HEK293T (cell line): ENCODE results near the gene NUCB1.

Source experiments
- CTCF ChIA-PET: fragments of 350-600 bp; formaldehyde crosslinking; extraction: SDS; loops from one replicate; lab custom pipeline; 2021; ENCODE audit warnings: antibody characterized with exemption, inconsistent platforms; lab: Yijun Ruan, JAX
- POLR2A ChIA-PET: fragments of 350-600 bp; formaldehyde crosslinking; extraction: SDS; loops from one replicate; lab custom pipeline; 2020; ENCODE audit warnings: antibody characterized with exemption, inconsistent platforms; lab: Yijun Ruan, JAX
- DNase-seq: peaks from one replicate; pipeline ENCODE4 v3.0.0; 2012; ENCODE audit warnings: mixed read lengths; ENCODE audit errors: extremely low spot score
- ARNT ChIP-seq: fragments of 450-650 bp; IDR thresholded peaks from 2 replicates; pipeline ENCODE4 v1.6.1; 2017; ENCODE audit warnings: mild to moderate bottlenecking
- BHLHE40 ChIP-seq: fragments of 450-650 bp; IDR thresholded peaks from 2 replicates; pipeline ENCODE4 v1.6.1; 2016; ENCODE audit warnings: mild to moderate bottlenecking, moderate library complexity, borderline replicate concordance
- CTBP1 ChIP-seq: fragments of 450-650 bp; IDR thresholded peaks from 2 replicates; pipeline ENCODE4 v1.6.1; 2016; ENCODE audit warnings: borderline replicate concordance
- ELF4 ChIP-seq: fragments of 450-650 bp; IDR thresholded peaks from 2 replicates; pipeline ENCODE4 v1.6.1; 2017; ENCODE audit warnings: antibody characterized with exemption
- FOXA1 ChIP-seq: fragments of 450-650 bp; IDR thresholded peaks from 2 replicates; pipeline ENCODE4 v1.6.1; 2016; ENCODE audit warnings: mild to moderate bottlenecking
- FOXK2 ChIP-seq: fragments of 450-650 bp; IDR thresholded peaks from 2 replicates; pipeline ENCODE4 v1.6.1; 2016; ENCODE audit warnings: mild to moderate bottlenecking
- FOXM1 ChIP-seq: fragments of 450-650 bp; IDR thresholded peaks from 2 replicates; pipeline ENCODE4 v1.6.1; 2017; ENCODE audit warnings: mild to moderate bottlenecking, borderline replicate concordance
- HDGF ChIP-seq: fragments of 450-650 bp; IDR thresholded peaks from 2 replicates; pipeline ENCODE4 v1.6.1; 2017; ENCODE audit warnings: antibody characterized with exemption, borderline replicate concordance
- L3MBTL2 ChIP-seq: fragments of 450-650 bp; conservative IDR thresholded peaks from 2 replicates; pipeline ENCODE4 v1.6.1; 2016; ENCODE audit warnings: mild to moderate bottlenecking
- LEF1 ChIP-seq: fragments of 450-650 bp; IDR thresholded peaks from 2 replicates; pipeline ENCODE4 v1.6.1; 2017; ENCODE audit warnings: mild to moderate bottlenecking, borderline replicate concordance
- NFRKB ChIP-seq: fragments of 450-650 bp; IDR thresholded peaks from 2 replicates; pipeline ENCODE4 v1.6.1; 2016; ENCODE audit warnings: mild to moderate bottlenecking, moderate library complexity
- PKNOX1 ChIP-seq: fragments of 450-650 bp; IDR thresholded peaks from 2 replicates; pipeline ENCODE4 v1.6.1; 2016
- SP1 ChIP-seq: fragments of 450-650 bp; IDR thresholded peaks from 2 replicates; pipeline ENCODE4 v1.6.1; 2017
- SUZ12 ChIP-seq: fragments of 450-650 bp; IDR thresholded peaks from 2 replicates; pipeline ENCODE4 v1.6.1; 2016; ENCODE audit warnings: mild to moderate bottlenecking
- TARDBP ChIP-seq: fragments of 450-650 bp; IDR thresholded peaks from 2 replicates; pipeline ENCODE4 v1.6.1; 2016
- ZNF384 ChIP-seq: fragments of 450-650 bp; IDR thresholded peaks from 2 replicates; pipeline ENCODE4 v1.6.1; 2016

The NUCB1 gene

GRCh38 chr19:48858984-48859710 is 41.0 kb upstream of the NUCB1 start:
- TF ChIP-seq LEF1 (no peak), SUZ12 (no peak), FOXA1 (no peak), FOXM1 (no peak), ZNF384 (no peak), ELF4 (no peak), ARNT (no peak), SP1 (no peak), PKNOX1 (no peak), HDGF (no peak), L3MBTL2 (no peak), TARDBP (no peak), CTBP1 (no peak)
- peak; percentile 21 for DNase-seq
- ChIA-PET POLR2A (interaction anchor here (1.0 kb wide), 1 partner anchor 22 kb away, joined by 3 read pairs; no protein-coding TSS in a partner anchor), CTCF (no interaction called here)

GRCh38 chr19:48859711-48860572 is 40.2 kb upstream of the NUCB1 start:
- DNase-seq, result peak; percentile 53
- no peak for TF ChIP-seq PKNOX1
- no peak for TF ChIP-seq ZNF384
- TF ChIP-seq ARNT, result no peak
- TF ChIP-seq FOXM1, result no peak
- POLR2A ChIA-PET, result interaction anchor here (1.0 kb wide), 2 partner anchors 12 to 22 kb away, joined by 3 to 7 read pairs; partner anchors contain the start of gene PPP1R15A
- CTCF ChIA-PET, result no interaction called here

GRCh38 chr19:48861313-48861712 is 38.8 kb upstream of the NUCB1 start:
- ChIA-PET POLR2A (no interaction called here), CTCF (no interaction called here)
- TF ChIP-seq FOXK2 (no peak), ARNT (no peak), PKNOX1 (no peak), LEF1 (no peak), TARDBP (no peak), ELF4 (no peak), NFRKB (no peak), ZNF384 (no peak), BHLHE40 (no peak), FOXA1 (no peak), SUZ12 (no peak), CTBP1 (no peak), FOXM1 (no peak), L3MBTL2 (no peak)
- DNase-seq, result no peak

GRCh38 chr19:48862827-48863226 is 37.3 kb upstream of the NUCB1 start:
- TF ChIP-seq ARNT (no peak), ELF4 (no peak), SUZ12 (no peak), TARDBP (no peak), FOXK2 (no peak), L3MBTL2 (no peak), ZNF384 (no peak), PKNOX1 (no peak), FOXA1 (no peak), LEF1 (no peak), HDGF (no peak)
- POLR2A ChIA-PET, result no interaction called here
- no peak for DNase-seq
- CTCF ChIA-PET, result no interaction called here

- ChIA-PET POLR2A (no interaction called here), CTCF (interaction anchor here (0.9 kb wide), 1 partner anchor 10 kb away, joined by 5 read pairs; no protein-coding TSS in a partner anchor)
- DNase-seq, result no peak
- TF ChIP-seq LEF1 (no peak), NFRKB (no peak), HDGF (no peak), BHLHE40 (no peak), ARNT (no peak), TARDBP (no peak), SP1 (no peak), L3MBTL2 (no peak), FOXM1 (no peak), FOXK2 (no peak), ELF4 (no peak), PKNOX1 (no peak)
Observed at GRCh38 chr19:48866692-48867091, 33.4 kb upstream of the NUCB1 start.
